ENCODE measurements around the gene CUEDC1. TPM values are rescaled to one million over a fixed set of nuclear protein-coding genes. Genes with fewer than 3 reads are reported as not detected.

The CUEDC1 gene
- total and polyA plus RNA-seq, 2 of the 13 experiments (the other 11 are each of a cell fraction or from before 2014, with no cell fraction given), result 7.4 to 12.9 TPM

GRCh38 chr17:57892820-57893595 is 62.2 kb downstream of the CUEDC1 start (continued):
- 0 out of 2 replicates have a peak, but pooled peaks have one; percentile 19 for TF ChIP-seq CSRNP1 (CRISPR knock-in tag; IDR thresholded peaks at IDR 0.05)
- TF ChIP-seq SRSF9 (IDR thresholded peaks at IDR 0.05; ENCODE audit: borderline replicate concordance, insufficient read depth, low read depth, low read length, poor library complexity, severe bottlenecking), result no peak
- no peak for TF ChIP-seq SPEN (CRISPR knock-in tag; IDR thresholded peaks at IDR 0.05; ENCODE audit: low read depth)
- TF ChIP-seq CBX5 (CRISPR knock-in tag; IDR thresholded peaks at IDR 0.05; ENCODE audit: borderline replicate concordance), result 0 out of 2 replicates have a peak, but pooled peaks have one; percentile 19
- TF ChIP-seq HMGXB4 (CRISPR knock-in tag; IDR thresholded peaks at IDR 0.05; ENCODE audit: borderline replicate concordance in 1 of 2, low read depth in 1 of 2), result peak in 1 of 2 experiments; percentile 89; a peak in 3 of 4 replicates
- no peak for TF ChIP-seq REST (IDR thresholded peaks at IDR 0.05; ENCODE audit: borderline replicate concordance in 1 of 2, low read depth in 1 of 2, low read length in 2 of 2)
- TF ChIP-seq ESRRA (CRISPR knock-in tag; IDR thresholded peaks at IDR 0.05; ENCODE audit: low read depth), result peak; percentile 48
- no peak for TF ChIP-seq NKX3-1 (CRISPR knock-in tag; IDR thresholded peaks at IDR 0.05)
- 0 out of 2 replicates have a peak, but pooled peaks have one; percentile 59 for TF ChIP-seq GATAD1 (CRISPR knock-in tag; IDR thresholded peaks at IDR 0.05)
- no peak for TF ChIP-seq ZNF468 (CRISPR knock-in tag; IDR thresholded peaks at IDR 0.05)
- TF ChIP-seq ZNF143 (CRISPR knock-in tag; IDR thresholded peaks at IDR 0.05), result no peak
- no peak for TF ChIP-seq SYNCRIP (IDR thresholded peaks at IDR 0.05; ENCODE audit: insufficient read depth, low read depth, low read length)
- no peak for TF ChIP-seq DNMT1 (CRISPR knock-in tag; IDR thresholded peaks at IDR 0.05)
- TF ChIP-seq HNRNPLL (IDR thresholded peaks at IDR 0.05; ENCODE audit: low read depth, low read length, poor library complexity, severe bottlenecking), result peak; percentile 29
- TF ChIP-seq ZNF83 (CRISPR knock-in tag; IDR thresholded peaks at IDR 0.05; ENCODE audit: borderline replicate concordance), result 0 out of 2 replicates have a peak, but pooled peaks have one; percentile 50
- peak; percentile 54; the same call in 1 of the 2 replicates for TF ChIP-seq ZBTB34 (CRISPR knock-in tag; IDR thresholded peaks at IDR 0.05)
- TF ChIP-seq ATF5 (CRISPR knock-in tag; IDR thresholded peaks at IDR 0.05; ENCODE audit: low read depth), result 0 out of 2 replicates have a peak, but pooled peaks have one; percentile 47
- no peak; the same call in 1 of the 2 replicates for TF ChIP-seq ZKSCAN5 (CRISPR knock-in tag; IDR thresholded peaks at IDR 0.05)

Data from HepG2 (cell line).